Small intestine (tissue), 7 donors: Measurements from ENCODE around the gene FAM13A. TPM values are rescaled to one million over a fixed set of nuclear protein-coding genes. Genes with fewer than 3 reads are reported as not detected.

Source experiments
- DNase-seq, 2 donors: peaks; one replicate each; pipeline versions ENCODE4 v3.0.0 to v3.0.0-alpha.2; 2013
- FAIRE-seq: peaks from 2 replicates; lab custom pipeline; 2012; peaks lifted over from hg19 to GRCh38; lab: Jason Lieb, UNC
- H3K27ac ChIP-seq, 3 donors: one replicate each; pipeline ENCODE4 v1.5.1; 2013; ENCODE audit warnings: low read length in 2 of 3, mild to moderate bottlenecking in 2 of 3, control low read depth in 1 of 3, inconsistent platforms in 1 of 3, low read depth in 1 of 3, moderate library complexity in 1 of 3
- H3K27me3 ChIP-seq, 3 donors: one replicate each; pipeline ENCODE4 v1.6.1; 2013; ENCODE audit warnings: low read length in 3 of 3, inconsistent platforms in 1 of 3; ENCODE audit not compliant: control insufficient read depth in 3 of 3, insufficient read depth in 3 of 3
- H3K36me3 ChIP-seq, 3 donors: one replicate each; pipeline ENCODE4 v1.6.1; 2013; ENCODE audit warnings: low read length in 3 of 3, inconsistent platforms in 1 of 3, low read depth in 1 of 3, mild to moderate bottlenecking in 1 of 3, moderate library complexity in 1 of 3; ENCODE audit not compliant: control insufficient read depth in 3 of 3, insufficient read depth in 2 of 3
- H3K4me1 ChIP-seq, 3 donors: one replicate each; pipeline ENCODE4 v1.6.1; 2013; ENCODE audit warnings: low read length in 2 of 3, inconsistent platforms in 1 of 3, low read depth in 1 of 3, mild to moderate bottlenecking in 1 of 3, moderate library complexity in 1 of 3; ENCODE audit not compliant: control insufficient read depth in 3 of 3, insufficient read depth in 2 of 3
- H3K4me3 ChIP-seq, 3 donors: one replicate each; pipeline ENCODE4 v1.5.1; 2013; ENCODE audit warnings: low read length in 3 of 3, control low read depth in 1 of 3, inconsistent platforms in 1 of 3, low read depth in 1 of 3, mild to moderate bottlenecking in 1 of 3, moderate library complexity in 1 of 3
- H3K9me3 ChIP-seq, 2 donors: one replicate each; pipeline ENCODE4 v1.6.1; 2013; ENCODE audit warnings: low read depth in 1 of 2, low read length in 1 of 2; ENCODE audit not compliant: control insufficient read depth in 2 of 2, insufficient read depth in 1 of 2
- WGBS, 3 donors: extraction: QIAGEN DNeasy Blood & Tissue Kit; methylation state at CpG; one replicate each; pipeline ENCODE4 v1.1.7; 2013; 5-methylcytosine and 5-hydroxymethylcytosine counted together
- polyA plus RNA-seq, 4 donors: library from polyadenylated mRNA; stranded (reverse) in 3 of 4; unstranded in 1 of 4; fragments of 200-250 nt in 3 of 4; fragments of 120-200 nt in 1 of 4; gene quantifications; one replicate each; pipeline versions ENCODE4 v1.2.1 to v1.2.3, GENCODE V29; 2013
- donor health status: healthy with polysubstance abuse.
- donor health status: control.
- donor health status: control.
- donor health status: Bipolar disorder and iron deficiency.
- donor health status: healthy.

The FAM13A gene
- polyA plus RNA-seq, 4 donors: 11.2 to 81.0 (median 58.4) TPM

- FAIRE-seq (peak; percentile 39), DNase-seq (no peak)
- H3K4me1 ChIP-seq: peaks cover 0 to 3% (median 0%) of the 10 kb centered on the region in 3 donors
- H3K36me3 ChIP-seq: peaks cover 0 to 3% (median 0%) of the 10 kb centered on the region in 3 donors
- H3K27me3 ChIP-seq: no peaks in the 10 kb centered on the region
- no peak overlapping the region for H3K27ac ChIP-seq
- H3K9me3 ChIP-seq: no peaks in the 10 kb centered on the region
- H3K4me3 ChIP-seq: no peak overlapping the region
Observed at GRCh38 chr4:88836216-88836615, 220.8 kb downstream of the FAM13A start.

- no peak overlapping the region for H3K4me3 ChIP-seq
- DNase-seq: no peak
- H3K27ac ChIP-seq: no peak overlapping the region
- no peak for FAIRE-seq
- H3K9me3 ChIP-seq: no peaks in the 10 kb centered on the region
- peaks cover 0 to 3% (median 0%) of the 10 kb centered on the region in 3 donors for H3K36me3 ChIP-seq
- H3K27me3 ChIP-seq: no peaks in the 10 kb centered on the region
- WGBS, 3 donors: 15 to 40% (median 25%) methylated on average over 4 of the region's 4 CpGs
- peaks cover 0 to 4% (median 3%) of the 10 kb centered on the region in 3 donors for H3K4me1 ChIP-seq
Observed at GRCh38 chr4:88831031-88831430, 226.0 kb downstream of the FAM13A start.

GRCh38 chr4:88830598-88830997, 226.4 kb downstream of the FAM13A start:
- no peak for FAIRE-seq
- Histone ChIP-seq H3K4me1 (peaks cover 0 to 4% (median 3%) of the 10 kb centered on the region in 3 donors), H3K27me3 (no peaks in the 10 kb centered on the region), H3K27ac (no peak overlapping the region), H3K4me3 (no peak overlapping the region), H3K9me3 (no peaks in the 10 kb centered on the region), H3K36me3 (peaks cover 0 to under 1% (median 0%) of the 10 kb centered on the region in 3 donors)
- DNase-seq: no peak
- WGBS, 3 donors: 55 to 64% (median 58%) methylated on average over 2 of the region's 2 CpGs

GRCh38 chr4:88828842-88829571, 228.0 kb downstream of the FAM13A start:
- no peak overlapping the region for H3K27ac ChIP-seq
- H3K9me3 ChIP-seq: no peaks in the 10 kb centered on the region
- no peak overlapping the region for H3K4me3 ChIP-seq
- DNase-seq (no peak), FAIRE-seq (no peak)
- 44 to 71% (median 67%) methylated on average over 1 of the region's 1 CpG for WGBS, 3 donors
- H3K36me3 ChIP-seq: no peaks in the 10 kb centered on the region
- H3K4me1 ChIP-seq: peaks cover 0 to 6% (median 3%) of the 10 kb centered on the region in 3 donors
- H3K27me3 ChIP-seq: no peaks in the 10 kb centered on the region

- no peak for FAIRE-seq
- WGBS, 3 donors: 49 to 71% (median 59%) methylated on average over 2 of the region's 2 CpGs
Observed at GRCh38 chr4:88827442-88827841, 229.5 kb downstream of the FAM13A start.

GRCh38 chr4:88826771-88827170, 230.2 kb downstream of the FAM13A start:
- no peaks in the 10 kb centered on the region for H3K9me3 ChIP-seq
- no peak for FAIRE-seq
- H3K27ac ChIP-seq: no peak overlapping the region
- no peaks in the 10 kb centered on the region for H3K36me3 ChIP-seq
- WGBS, 3 donors: 85 to 97% (median 95%) methylated on average over 2 of the region's 2 CpGs
- no peaks in the 10 kb centered on the region for H3K27me3 ChIP-seq
- DNase-seq: no peak
- H3K4me1 ChIP-seq: peaks cover 0 to 6% (median 3%) of the 10 kb centered on the region in 3 donors
- H3K4me3 ChIP-seq: no peak overlapping the region

More at GRCh38 chr4:88827442-88827841, 229.5 kb downstream of the FAM13A start:
- Histone ChIP-seq H3K4me1 (peaks cover 0 to 6% (median 3%) of the 10 kb centered on the region in 3 donors), H3K36me3 (no peaks in the 10 kb centered on the region), H3K27me3 (no peaks in the 10 kb centered on the region), H3K27ac (no peak overlapping the region), H3K9me3 (no peaks in the 10 kb centered on the region), H3K4me3 (no peak overlapping the region)
- no peak for DNase-seq

- H3K4me1 ChIP-seq: peaks cover 0 to 3% (median 3%) of the 10 kb centered on the region in 3 donors
- H3K4me3 ChIP-seq: no peak overlapping the region
- no peak for DNase-seq
- no peaks in the 10 kb centered on the region for H3K36me3 ChIP-seq
- no peaks in the 10 kb centered on the region for H3K9me3 ChIP-seq
- 80 to 92% (median 85%) methylated on average over 2 of the region's 2 CpGs for WGBS, 3 donors
- H3K27me3 ChIP-seq: no peaks in the 10 kb centered on the region
- no peak for FAIRE-seq
- H3K27ac ChIP-seq: no peak overlapping the region
Observed at GRCh38 chr4:88825931-88826330, 231.1 kb downstream of the FAM13A start.

GRCh38 chr4:88823058-88823919, 233.7 kb downstream of the FAM13A start:
- peak; percentile 95 to 98 for DNase-seq
- WGBS, 3 donors: 1 to 2% (median 2%) methylated on average over 16 of the region's 16 CpGs
- no peaks in the 10 kb centered on the region for H3K27me3 ChIP-seq
- FAIRE-seq: no peak
- peaks cover 0 to 6% (median 2%) of the 10 kb centered on the region in 3 donors for H3K4me1 ChIP-seq
- H3K36me3 ChIP-seq: peaks cover 0 to 2% (median 0%) of the 10 kb centered on the region in 3 donors
- peak overlapping the region; percentile 32 to 67 (median 66) for H3K4me3 ChIP-seq
- no peaks in the 10 kb centered on the region for H3K9me3 ChIP-seq
- H3K27ac ChIP-seq: peak overlapping the region; percentile 87 to 97 (median 94)
